Measurements from ENCODE around the gene ARRB2.
"Not testable (repeated sequence)": the region's sequence is repeated elsewhere in the genome, so short reads cannot be mapped to it uniquely, and the experiment has no call there.

Gene ARRB2
- long read RNA-seq, donor 1, transcript ARRB2-201 (15 exons, 1,895 nt) = major isoform, 5 of 8 reads
- long read RNA-seq, donor 1, partial matches to known transcripts = 0 of 8 reads
- long read RNA-seq, donor 1, other reads (novel, unspliced or antisense) = 0 of 8 reads
- long read RNA-seq, donor 2, partial matches to known transcripts = 0 of 6 reads
- long read RNA-seq, donor 2, other reads (novel, unspliced or antisense) = 0 of 6 reads
- long read RNA-seq, donor 3, partial matches to known transcripts = 0 of 3 reads
- long read RNA-seq, donor 3, other reads (novel, unspliced or antisense) = 0 of 3 reads
- long read RNA-seq, donor 4, partial matches to known transcripts = 0 of 4 reads
- long read RNA-seq, donor 4, other reads (novel, unspliced or antisense) = 0 of 4 reads
- long read RNA-seq, donor 5, partial matches to known transcripts = 0 of 7 reads
- long read RNA-seq, donor 5, other reads (novel, unspliced or antisense) = 0 of 7 reads
- long read RNA-seq, donor 6, partial matches to known transcripts = 0 of 4 reads
- long read RNA-seq, donor 6, other reads (novel, unspliced or antisense) = 0 of 4 reads
- long read RNA-seq, donor 7 = 0 reads
- long read RNA-seq, donor 8, partial matches to known transcripts = 0 of 7 reads
- long read RNA-seq, donor 8, other reads (novel, unspliced or antisense) = 0 of 7 reads

DNA sequence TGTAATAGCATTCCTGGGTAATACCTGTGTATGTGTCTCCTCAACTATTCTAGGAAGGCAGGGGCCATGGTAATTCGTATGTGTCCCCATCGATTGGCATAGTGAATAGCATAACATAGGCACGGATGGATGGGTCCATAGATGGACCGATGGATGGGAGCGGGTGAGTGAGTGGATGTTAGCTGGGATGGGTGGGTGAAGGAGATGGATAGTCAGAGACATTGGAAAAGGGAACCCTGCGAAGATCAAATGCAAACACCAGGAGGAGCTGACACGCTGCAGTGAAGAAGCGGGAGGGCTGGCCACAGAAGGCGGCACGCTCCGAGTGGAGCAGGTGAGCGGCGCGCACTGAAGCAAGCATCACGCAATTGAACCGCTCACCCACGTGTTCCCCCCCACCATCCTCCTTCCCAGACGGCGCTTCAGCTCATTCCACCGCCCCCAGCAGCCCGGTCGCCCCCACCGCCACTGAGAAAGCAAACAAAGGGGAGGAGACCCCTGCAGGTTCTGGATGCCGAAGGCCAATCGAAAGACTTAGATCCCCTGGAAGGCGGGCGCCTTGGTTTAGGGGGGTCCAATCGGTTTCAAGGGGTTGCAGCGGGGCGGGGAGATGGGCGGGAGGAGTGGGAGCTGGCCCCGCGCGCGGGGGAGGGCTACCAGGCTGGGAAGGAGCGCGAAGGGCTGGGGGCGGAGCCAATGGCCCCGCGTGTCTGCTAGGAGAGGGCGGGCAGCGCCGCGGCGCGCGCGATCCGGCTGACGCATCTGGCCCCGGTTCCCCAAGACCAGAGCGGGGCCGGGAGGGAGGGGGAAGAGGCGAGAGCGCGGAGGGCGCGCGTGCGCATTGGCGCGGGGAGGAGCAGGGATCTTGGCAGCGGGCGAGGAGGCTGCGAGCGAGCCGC lies at the start of gene ARRB2:
ARRB2 (plus strand) TSS at position 839 of the 899 bp plus-strand sequence. CDS start 90 bp downstream, outside the sequence.
- DNase-seq = peak; percentile 92

DNA sequence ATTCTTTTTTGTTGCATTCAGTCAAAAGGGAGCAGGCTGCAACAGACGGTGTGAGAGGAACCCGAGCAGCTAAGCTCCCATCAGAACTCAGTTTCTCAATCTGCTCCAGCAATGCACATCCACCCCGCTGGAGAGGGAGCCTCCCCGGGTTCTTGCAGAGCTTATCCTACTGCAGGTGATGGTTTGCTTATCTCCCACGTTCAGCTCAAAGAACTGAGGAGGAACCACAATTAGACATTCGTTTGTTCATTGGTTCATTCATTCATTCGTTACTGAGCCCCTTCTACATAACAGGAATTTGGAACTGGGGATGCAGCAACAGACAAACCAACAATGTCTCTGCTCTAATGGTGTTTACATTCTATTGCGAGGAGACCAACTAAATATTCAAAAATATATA lies 46.7 kb upstream of the ARRB2 start:
- no peak for DNase-seq

DNA sequence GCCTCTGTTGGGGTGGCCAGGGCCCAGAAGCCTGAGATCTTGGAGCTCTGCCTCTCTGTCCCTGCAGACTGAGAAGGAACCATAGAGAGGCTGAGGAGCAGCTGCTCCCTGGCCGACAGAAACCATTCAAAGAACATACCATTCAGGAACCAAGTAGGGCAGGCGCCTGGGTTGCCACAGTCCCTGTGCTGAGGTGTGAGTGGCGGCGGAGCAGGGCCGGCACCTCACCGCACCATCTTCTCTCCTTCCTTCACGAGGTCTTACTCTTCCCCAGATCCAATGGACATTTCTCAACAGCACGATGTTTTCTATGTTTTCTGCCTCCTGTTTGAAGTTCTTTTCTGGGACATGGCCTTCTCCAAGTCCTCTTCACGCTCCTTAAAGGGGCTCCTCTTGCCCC lies 46.2 kb upstream of the ARRB2 start:
- no peak for DNase-seq

DNA sequence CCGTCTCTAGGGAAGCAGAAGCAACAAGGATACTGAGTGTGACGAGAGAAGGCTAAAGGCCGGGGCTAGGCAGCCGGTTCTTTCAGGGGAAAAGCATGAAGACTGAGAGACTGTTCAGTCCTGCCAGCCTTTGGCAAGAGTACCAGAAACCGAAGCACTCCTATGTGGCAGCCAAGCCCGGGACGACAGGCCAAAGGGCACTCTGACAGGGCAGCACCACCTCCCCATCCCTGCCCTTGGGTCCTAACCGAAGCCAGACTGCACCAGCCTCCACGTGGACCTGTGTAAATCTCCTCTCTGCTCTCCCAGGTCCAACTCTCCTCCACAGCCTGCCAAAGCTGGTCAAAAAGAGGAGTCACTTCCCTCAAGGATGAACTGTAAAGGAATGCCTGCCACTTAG lies 45.4 kb upstream of the ARRB2 start:
- no peak for DNase-seq

DNA sequence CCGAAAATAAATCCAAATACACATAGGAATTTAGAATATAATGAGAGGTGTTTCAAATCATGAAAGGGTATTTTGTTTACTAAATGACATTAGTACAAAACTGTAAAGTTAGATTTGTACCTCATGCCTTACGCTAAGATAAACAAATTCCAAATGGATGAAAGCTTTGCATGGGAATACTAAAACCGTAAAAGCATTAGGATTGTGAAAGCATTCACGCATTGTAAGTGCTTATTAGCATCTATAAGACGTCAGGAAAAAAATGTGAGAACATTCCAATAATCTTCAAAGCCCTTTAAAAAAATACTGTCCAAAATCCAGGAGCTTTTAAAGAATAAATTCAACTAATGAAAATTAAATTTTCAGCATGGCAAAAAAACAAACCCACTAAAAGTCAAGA lies 44.1 kb upstream of the ARRB2 start:
- no peak for DNase-seq

DNA sequence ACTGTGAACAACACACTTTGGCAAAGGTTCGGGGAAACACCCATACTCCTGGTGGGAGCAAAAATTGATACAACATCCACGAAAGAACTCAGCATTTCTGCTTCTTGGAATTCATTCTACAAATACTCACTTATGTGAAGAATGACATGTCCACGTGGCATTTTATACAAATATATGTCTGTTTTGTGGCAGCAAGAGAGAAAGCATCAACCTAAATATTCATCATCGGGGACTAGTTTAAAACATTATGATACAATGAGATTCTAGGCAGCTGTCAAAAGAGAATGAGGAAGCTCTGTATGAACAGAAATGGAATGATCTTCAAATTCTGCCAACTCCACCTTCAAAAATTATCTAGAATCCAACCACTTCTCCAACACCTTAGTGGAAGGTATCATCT lies 43.3 kb upstream of the ARRB2 start:
- no peak for DNase-seq

DNA sequence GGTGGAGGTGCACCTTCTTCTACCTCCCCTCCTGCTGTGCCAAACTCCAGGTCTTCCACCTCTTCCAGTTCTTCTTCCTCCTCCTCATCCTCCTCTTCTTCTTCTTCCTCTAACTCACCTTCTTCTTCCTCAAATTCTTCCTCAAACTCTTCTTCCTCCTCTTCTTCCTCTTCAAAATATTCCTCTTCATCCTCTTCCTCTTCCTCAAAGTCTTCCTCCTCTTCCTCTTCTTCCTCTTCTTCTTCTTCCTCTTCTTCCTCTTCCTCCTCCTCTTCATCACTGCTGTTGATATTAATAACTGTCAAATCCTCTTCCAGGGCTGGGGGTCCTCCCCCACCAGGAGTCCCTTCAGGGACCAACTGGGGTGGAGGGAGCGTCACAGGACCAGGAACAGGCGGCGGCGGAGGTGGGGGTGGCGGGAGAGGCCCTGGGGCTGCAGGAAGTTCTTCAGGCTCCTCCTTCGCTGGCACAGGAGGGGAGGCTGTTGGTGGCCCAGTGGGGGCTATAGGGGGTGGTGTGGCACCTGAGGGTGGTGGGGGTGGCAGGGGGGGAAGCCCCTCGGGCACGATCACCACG lies 38.3 kb upstream of the ARRB2 start:
- no peak for DNase-seq

DNA sequence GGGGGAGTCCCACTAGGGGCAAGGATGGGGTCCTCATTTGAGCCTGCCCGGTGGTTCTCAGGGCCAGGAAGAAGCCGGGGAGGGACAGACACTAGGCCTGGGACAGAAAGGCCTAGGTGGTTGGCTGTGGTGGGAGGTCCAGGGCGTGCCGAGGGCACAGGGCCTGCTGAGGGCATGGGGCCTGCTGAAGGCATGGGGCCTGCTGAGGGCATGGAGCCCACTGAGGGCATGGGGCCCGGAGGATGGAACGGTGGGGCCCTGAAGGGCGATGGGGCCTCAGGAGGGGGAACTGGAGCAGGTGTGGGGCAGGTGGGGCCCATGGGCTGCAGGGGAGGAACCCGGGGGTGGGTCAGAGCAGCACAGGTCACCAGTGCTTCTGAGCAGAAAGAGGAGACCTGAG lies 37.7 kb upstream of the ARRB2 start:
- DNase-seq = no peak

DNA sequence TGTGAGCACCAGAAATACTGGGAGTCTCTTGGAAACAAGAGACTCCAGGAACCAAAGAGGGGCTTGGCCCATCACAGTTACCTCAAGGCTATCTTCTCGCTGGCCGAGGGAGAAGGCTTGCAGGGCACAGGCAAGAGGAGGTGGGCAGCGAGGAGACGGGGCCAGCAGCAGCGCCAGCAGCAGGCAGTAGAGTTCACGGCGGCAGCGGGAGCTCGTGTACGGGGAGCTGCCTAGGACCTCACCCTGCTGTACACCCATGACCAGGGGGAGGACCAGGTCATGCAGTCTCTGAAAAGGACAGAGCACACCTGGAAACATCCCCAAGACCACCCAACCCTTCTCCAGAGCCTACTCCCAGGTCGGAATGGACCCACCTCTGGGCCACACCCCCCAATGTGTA lies 37.3 kb upstream of the ARRB2 start:
- no peak for DNase-seq

DNA sequence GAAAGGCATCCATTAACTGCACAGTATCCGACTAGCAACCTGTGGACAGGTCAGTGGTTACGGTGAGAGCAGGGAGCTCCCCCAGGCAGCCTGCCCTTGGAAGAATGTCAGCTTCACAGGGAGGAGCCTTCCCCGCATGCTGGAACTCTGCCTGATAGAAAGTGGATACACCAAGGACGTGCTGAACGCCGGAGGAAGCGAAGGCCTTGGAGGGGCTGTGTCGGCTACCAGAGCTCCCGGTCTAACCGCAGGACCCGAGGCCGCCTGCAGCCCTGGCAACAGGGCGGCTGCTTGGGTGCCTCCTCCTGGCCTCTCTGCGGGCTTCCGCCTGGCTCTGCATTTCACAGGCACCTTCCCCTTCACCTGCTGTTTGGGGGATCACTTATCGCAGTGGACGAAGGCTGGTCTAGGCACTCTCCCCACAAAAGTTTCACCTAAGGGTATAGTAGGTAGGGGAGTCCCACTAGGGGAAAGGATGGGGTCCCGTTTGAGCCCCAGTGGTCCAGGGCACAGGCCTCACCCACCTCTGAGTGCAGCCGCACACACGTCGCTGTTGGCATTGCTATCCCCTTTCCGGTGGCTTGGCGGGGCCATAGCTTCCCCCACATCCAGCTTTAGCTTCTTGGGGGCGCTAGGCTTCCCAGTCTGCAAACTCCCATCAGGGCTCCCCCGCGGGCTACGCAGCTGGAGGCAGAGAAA lies 36.3 kb upstream of the ARRB2 start:
- DNase-seq = no peak

DNA sequence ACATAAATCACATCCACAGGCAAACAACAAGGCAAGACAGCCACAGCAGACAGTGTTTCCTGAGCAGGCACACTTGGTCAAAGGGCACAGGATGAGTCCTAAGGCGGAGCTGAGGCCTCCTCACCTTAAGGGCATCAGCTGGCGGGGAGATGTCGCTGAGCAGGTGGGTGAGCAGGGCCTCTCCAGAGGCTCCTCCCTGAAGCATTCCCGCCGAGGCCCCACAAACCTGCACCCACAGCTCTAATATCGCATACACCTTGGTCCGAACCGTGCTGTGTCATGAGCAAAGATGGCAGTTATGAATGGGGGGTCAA lies 35.8 kb upstream of the ARRB2 start:
- DNase-seq = no peak

DNA sequence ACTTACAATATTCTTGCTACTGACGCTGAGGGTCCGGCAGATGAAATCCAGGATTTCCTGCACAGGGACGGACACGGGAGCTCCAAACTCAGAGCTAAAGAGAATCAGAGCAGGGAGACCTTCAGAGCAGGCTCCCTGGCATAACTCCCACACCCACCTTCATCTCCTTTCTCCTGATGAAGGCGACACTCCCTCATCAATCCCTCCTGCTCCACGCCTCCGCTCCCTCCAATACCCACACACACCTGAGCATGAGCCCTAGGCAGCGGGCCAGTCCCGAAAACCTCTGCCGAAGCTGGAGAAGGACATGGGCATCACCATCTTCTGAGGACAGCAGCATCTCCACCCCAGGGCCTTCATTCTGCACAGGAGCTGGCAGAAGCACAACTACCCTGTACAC lies 34.6 kb upstream of the ARRB2 start:
- DNase-seq = no peak

DNA sequence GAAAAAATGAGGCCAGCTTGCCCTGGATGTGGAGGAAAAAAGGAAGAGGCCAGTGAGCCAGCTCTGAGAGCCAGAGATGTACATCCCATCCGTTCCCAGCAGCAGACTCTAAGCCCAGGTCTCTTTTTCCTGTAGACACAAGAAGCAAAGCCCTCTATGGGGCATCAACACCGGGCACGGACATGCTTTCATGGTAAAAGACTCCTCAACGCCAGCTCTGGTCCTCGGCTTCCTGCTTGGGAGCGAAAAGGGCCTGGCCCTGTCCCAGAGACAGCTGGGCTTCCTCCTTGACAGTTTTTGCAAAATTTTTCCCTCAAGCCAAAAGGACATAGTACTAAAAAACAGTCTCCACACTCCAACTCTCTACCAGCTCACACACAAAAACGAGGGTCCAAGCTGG lies 33.6 kb upstream of the ARRB2 start:
- DNase-seq = no peak

DNA sequence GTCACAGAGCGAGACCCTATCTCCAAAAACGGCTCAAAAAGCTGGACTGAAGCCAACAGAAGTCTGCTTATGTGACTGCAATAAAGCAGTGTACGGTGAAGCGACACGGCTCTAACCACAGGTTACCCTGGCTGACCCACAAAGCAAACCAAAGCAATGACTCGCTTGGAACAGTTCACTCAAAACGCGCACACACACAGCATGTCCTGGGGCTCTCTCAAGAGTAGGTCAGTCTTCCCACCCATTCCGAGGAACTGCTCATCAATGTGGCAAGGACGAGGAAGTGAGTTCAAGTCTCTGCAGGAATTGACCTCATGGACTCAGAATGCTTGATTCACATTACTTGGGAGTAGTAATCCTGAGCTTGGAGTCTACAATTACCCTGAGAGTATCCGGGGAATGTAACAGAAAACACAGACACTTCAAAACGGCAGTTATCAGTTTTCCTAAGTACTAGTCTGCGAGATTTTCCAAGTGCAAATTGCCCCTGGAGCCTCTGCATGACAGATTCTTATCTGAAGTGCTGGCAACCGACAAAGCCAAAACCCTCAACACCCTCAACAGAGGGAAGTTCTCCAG lies 31.9 kb upstream of the ARRB2 start:
- DNase-seq = no peak

DNA sequence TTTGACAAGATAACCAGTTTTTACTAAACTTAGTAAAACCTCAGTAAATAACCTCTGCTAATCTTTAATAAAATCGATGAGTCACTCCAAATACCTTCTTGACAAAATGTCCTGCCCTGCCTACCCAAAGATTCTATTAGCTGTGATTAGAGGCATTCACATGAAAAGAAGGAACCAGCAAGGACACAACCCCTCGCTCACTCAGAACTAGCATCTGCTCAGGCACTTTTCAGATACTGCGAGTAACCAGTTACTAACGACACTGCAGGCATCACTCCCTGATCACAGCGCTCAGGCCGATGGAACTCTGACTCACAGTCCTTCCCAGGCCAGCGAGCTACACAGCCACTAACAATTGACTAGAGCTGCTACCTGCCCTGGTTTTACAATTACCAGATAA lies 30.8 kb upstream of the ARRB2 start:
- DNase-seq = no peak

DNA sequence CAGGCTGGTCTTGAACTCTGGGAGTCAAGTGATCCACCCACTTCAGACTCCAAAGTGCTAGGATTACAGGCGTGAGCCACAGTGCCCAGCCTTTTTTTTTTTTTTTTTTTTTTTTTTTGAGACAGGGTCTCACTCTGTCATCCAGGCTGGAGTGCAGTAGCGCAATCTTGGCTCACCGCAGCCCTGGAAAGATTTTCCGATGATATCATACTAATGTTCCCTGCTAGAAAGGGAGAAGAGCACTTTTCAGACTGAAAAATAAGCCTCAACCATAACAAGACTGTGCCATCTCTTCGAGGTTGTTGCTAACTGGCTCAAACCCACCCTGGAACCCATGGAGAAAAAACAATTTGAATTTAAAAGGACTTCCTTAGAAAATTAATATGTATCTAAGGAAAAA lies 26.7 kb upstream of the ARRB2 start:
- DNase-seq = not testable (repeated sequence)

DNA sequence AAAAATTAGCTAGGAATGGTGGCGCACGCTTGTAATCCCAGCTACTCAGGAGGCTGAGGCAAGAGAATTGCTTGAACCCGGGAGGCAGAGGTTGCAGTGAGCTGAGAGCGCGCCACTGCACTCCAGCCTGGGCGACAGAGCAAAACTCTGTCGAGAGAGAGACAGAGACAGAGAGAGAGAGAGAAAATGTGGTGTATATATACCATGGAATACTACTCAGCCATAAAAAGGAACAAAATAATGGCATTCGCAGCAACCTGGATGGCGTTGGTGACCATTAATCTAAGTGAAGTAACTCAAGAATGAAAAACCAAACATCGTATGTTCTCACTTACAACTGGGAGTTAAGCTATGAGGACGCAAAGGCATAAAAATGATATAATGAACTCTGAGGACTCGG lies 20.6 kb upstream of the ARRB2 start:
- DNase-seq = not testable (repeated sequence)

DNA sequence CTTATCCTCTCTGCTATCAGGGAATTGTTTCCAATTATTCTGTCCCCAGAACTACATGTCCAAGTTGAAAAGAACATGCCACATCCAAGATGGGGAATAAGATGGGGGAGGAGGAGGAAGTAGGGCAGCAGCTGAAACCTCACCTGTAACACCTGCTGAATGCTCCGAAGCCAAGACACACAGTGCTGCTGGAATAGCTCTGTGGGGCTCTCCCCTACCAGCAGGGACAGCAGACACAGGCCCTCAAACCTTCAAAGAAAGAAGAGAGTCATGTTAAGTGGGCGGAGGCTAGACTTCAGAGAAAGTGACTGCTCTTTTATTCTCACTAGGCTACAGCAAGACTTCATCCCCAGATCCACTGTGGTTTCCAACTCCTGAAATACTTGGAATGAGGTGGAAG lies 19.7 kb upstream of the ARRB2 start:
- DNase-seq = no peak

DNA sequence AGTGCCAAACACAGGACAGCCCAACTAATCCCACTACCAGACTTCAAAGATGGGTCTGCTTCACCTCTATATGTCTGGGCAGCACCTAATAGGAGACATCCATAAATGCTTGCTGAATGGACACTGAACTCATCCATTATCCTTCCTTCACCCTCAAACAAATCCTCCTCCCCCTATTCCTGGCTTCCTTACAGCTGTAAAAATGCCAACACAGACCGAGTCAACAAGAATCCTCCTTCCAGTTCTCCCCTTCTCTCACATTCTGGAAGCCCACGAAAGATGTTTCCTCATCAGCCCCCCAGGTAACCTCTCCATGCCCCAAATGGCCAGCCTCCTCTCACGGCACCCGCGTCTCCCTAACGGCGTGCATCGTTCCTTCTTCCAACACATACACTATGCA lies 18.7 kb upstream of the ARRB2 start:
- no peak for DNase-seq

DNA sequence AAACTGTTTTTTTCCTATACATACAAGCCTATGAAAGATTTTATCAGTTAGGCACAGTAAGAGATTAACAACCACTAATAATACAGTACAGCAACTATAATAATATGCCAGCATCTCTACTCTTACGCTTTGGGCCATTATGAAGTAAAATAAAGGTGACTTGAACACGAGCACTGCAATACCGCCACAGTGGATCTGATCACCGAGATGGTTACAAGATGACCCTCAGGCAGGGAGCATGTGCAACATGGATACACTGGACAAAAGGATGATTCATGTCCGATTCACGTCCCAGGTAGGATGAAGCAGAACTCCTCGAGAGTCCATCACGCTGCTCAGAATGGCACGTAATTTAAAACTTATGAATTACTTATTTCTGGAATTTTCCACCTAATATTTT lies 17.0 kb upstream of the ARRB2 start:
- DNase-seq = no peak

DNA sequence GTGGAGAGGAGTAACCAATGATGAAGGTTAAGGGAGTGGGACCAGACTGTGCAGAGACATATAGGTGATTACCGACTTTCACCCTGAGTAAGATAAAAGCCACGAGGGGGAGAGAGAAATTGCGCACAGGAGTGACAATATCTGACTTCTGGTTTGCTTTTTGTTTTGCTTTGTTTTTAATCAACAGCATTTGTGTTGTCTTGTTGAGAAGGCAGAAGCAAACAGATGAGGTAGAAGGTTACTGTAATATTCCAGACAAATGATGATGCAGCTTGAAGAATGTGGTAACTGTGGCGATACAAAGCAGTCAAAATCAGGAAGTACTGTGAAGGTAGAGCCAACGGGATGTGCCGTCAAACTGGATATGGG lies 14.0 kb upstream of the ARRB2 start:
- DNase-seq = no peak
